NCI-H1436 treated with DMSO at 0.1 percent for 48 hours (cell line): ENCODE measurements around the gene HES2.
"Not testable (repeated sequence)": the region's sequence is repeated elsewhere in the genome, so short reads cannot be mapped to it uniquely, and the experiment has no call there.

ENCODE experiments used
- DNase-seq: peaks from one replicate; lab custom pipeline; 2025; lab: John Stamatoyannopoulos, UW

The HES2 gene, protein sequence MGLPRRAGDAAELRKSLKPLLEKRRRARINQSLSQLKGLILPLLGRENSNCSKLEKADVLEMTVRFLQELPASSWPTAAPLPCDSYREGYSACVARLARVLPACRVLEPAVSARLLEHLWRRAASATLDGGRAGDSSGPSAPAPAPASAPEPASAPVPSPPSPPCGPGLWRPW

DNA sequence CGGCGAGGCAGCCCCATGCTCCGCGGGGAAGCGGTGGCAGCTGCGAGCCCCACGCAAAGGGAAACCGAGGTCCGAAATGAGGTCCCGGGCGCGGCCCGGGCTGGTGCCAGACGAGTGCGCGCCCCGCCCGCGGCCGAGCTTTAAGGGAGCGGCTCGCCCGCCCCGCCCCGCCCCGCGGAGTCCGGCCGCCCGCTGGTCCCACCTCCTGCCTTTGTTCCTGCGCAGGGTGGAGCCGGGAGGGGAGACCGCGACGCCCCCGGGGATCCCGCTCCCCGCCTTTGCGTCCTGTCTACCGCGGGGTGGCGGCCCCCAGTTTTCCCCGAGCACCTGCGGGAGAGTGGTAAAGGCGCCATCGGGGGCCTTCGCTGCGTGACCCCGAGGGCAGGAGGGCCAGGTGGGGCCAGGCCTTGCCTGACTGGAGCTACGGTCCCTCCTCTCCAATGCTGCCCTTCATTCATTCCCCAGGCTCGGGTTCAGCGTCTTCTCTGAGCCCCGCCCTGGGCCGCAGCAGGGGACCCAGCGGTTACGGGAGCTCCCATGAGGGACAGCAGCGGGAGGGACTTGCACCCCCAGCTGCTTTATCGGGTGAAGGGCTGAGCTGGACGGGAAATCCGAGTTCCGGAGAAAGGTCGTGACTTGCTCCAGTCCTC lies at the start of gene HES2:
HES2 (minus strand) TSS at position 116 of the 650 bp plus-strand sequence; CDS start at position 17, 99 bp downstream.
- DNase-seq, result no peak

DNA sequence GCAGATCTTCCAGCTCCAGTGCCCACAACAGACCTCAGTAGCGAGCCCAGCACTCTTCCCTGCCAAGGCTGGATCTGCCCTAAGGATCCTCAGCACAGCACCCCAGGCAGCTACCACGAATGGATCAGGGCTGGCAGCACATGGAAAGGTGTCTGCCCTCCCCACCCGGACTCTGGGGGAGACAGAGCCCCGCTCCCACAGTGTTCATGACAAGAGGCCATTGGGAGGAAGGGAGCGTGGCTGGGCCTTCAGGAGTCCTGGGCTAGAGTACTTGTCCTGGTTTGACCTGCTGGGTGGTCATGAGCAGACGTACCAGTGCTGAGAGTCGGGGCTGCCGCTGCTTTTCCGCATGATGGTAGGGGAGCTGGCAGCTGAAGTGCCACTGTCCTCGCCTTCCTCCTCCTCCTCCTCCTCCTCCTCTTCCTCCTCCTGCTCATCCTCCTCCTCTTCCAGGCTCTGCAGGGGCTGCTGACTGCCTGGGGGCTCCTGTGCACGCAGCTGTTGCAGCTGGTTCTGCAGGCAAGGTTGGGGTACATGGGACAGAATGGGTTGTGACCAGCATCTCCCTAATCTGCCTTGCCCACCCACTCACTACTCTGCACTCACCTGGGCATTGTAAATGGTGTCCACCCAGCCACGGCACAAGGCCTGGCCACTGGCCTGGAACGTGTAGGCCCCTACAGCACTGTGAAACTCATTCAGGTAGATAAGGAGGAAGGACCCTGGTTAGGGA lies 49.2 kb upstream of the HES2 start:
- no peak for DNase-seq

DNA sequence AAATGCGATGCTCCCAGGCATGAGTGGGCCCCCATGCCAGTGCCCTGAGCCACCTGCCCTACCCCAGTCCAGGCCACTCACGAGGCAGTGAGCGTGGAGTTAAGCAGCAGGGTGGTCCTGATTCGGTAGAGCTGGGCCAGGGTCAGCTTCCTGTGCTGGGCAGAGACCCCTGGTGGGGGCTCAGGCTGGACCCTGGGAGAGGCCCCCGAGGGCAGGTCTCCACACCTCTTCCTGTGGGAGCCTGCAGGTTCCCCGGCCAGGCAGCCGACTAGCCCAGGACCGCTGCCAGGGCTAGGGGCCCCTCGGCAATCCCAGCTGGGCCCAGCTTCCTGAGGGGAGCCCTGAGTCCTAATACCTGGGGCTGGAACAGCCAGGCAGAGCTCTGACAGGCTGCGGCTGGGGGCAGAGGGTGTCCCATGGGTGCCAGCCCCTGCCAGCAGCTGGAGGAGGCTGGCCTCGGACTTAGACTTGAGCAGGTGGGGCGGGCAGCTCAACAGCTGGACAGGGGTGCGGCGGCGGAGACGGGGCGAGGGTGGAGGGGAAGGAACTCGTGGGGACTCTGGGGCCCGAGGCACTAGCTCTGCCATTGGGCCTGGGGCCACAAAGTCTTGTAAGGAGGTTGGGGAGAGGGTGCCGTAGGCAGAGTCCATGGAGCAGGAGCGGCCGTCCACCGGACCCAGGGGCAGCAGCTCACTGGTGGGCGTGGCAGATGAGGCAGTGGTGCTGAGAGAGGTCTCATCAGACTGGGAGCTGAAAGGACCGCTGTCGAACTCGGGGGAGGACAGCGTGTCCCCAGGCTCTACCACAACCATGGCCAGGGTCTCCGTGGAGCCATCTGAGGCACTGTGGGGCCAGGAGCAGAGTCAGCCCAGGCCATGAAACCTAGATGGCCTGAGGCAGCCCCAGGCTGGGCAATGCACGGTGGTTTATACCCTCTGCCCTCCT lies 48.3 kb upstream of the HES2 start:
- DNase-seq, result no peak

DNA sequence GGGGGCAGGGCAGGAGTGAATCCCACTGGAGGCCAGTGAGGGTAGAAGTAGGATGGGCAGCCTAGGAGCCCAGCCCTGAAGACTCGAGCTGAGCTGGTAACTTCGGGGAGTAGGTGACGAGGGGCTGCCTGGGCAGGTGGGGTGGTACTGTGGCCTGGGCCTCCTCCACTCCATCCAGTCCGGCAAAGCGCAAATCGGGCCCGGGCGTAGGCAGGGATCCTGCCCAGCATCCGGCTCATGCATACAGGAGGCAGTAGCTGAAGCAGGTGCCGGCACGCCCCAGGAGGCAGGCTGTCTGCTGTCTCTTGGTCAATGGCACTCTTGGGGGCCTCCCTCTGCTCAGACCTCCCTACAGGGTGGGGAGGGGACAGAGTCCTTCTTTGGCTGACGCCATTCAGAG lies 47.5 kb upstream of the HES2 start:
- no peak for DNase-seq

GRCh38 chr1:6466751-6467150 lies 47.0 kb upstream of the HES2 start:
- no peak for DNase-seq

GRCh38 chr1:6466023-6466422 lies 46.3 kb upstream of the HES2 start, which contains the start of gene TNFRSF25:
TNFRSF25 (minus strand) TSS chr1:6466173; CDS start chr1:6466107, 66 bp downstream.
- no peak for DNase-seq

- DNase-seq, result no peak
These were observed 45.8 kb upstream of the HES2 start for GRCh38 chr1:6465461-6466005.

- DNase-seq, result no peak
These were observed 45.2 kb upstream of the HES2 start for GRCh38 chr1:6464915-6465314.

DNA sequence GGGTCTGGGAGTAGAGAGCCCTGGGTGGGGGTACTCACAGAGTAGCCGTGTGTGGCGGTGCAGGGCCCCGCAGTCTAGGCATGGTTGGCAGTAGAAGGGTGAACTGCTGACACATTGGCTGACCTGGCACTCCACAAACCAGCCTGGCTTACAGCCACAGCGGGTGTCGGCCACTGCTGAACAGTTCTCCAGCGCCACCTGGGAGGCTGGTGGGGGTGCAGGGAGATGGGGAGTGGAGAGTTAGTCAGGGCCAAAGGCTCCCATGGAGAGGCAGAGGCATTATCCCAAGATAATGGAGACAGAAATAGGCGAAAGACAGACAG lies 44.8 kb upstream of the HES2 start:
- DNase-seq, result no peak

GRCh38 chr1:6463120-6463412 lies 43.3 kb upstream of the HES2 start:
- no peak for DNase-seq

- no peak for DNase-seq
These were observed 42.8 kb upstream of the HES2 start for GRCh38 chr1:6462412-6463119.

GRCh38 chr1:6461538-6462411 lies 42.1 kb upstream of the HES2 start:
- no peak for DNase-seq

- no peak for DNase-seq
These were observed 41.4 kb upstream of the HES2 start for GRCh38 chr1:6461051-6461530.

DNA sequence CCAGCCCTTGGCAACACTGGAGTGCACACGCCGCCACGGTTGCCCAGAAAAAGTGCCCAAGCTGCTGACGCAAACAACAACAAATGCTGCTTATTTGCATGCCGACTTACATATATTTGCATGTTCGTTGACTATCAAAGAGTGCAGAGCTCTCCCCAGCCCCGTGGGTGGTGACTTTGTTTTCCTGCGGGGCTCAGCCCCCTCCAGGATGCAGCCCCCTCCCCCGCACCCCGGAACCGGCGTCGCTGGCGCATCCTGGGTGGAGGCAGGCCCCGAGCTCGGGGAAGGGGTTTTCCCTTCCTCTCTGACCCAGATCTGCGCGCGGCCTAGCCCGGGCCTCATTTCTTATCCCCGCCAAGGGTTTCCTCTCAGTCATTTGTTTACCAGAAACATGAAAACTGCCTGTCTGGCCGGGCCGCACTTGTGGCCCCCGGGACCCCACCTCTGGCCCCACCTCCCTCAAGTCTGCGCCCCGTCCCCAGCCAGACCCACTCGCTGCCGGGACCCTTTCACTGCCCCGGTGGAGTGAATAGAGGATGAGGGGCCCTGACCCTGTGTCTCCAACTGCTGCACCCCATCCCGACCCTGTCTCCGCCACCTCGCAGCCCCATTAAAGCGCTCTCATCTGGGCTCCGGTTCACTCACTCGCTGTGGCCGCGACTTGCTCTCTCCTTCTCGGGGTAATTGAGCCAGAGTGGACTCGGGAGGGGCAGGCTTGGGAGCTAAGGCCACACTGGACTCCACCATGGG lies 40.8 kb upstream of the HES2 start:
- no peak for DNase-seq

DNA sequence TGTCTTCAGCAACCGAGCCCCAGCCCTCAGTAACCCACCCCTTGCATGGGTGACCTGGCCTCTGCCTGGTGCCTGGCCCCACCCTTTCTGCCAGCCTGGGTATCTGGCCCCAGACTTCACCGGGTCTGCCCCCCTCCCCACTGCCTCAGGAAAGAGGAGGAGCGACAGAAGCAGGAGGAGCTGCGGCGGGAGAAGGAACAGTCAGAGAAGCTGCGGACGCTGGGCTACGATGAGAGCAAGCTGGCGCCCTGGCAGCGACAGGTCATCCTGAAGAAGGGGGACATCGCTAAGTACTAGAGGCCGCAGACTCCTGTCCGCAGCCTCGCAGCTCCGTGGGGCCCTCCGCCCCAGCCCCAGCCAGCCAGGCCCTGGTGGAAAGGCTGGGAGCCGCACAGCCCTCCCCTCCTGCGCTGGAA lies 40.1 kb upstream of the HES2 start:
- no peak for DNase-seq

DNA sequence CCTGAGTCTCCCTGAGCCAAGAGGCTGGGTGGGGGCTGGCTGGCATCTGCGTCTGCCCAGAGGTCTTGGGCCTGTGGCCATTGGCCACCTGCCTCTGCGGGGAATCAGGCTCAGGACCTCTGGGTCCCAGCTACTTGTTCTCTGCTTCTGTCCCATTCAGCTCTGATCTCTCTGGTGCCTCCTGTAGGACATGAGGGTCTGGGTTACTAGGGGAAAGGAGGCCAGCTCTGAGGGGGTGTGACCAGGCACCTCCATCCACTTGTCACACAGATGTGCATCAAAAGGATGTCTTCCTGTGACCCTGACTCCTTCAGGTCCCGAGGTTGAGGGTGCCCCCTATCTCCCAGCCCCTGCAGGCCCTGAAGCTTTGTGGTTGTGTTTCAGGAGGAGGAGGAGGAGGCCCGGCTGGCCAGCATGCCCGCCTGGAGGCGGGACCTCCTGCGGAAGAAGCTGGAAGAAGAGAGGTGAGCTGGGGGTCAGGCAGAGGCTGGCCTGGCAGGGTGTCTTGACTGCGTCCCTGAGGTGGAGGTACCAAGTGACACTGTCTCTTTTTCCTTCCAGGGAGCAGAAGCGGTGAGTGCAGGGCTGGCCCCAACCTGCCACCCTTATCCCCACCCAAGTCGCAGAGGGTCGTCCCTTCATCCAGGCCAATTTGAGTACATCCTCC lies 37.2 kb upstream of the HES2 start:
- no peak for DNase-seq

GRCh38 chr1:6455752-6456520 lies 36.2 kb upstream of the HES2 start:
- DNase-seq, result not testable (repeated sequence)
